NCI-H748 treated with DMSO at 0.1 percent for 48 hours (cell line): ENCODE results near the gene DCTPP1.

Source experiments
- DNase-seq: peaks from one replicate; lab custom pipeline; 2025; lab: John Stamatoyannopoulos, UW

The DCTPP1 gene

DNA sequence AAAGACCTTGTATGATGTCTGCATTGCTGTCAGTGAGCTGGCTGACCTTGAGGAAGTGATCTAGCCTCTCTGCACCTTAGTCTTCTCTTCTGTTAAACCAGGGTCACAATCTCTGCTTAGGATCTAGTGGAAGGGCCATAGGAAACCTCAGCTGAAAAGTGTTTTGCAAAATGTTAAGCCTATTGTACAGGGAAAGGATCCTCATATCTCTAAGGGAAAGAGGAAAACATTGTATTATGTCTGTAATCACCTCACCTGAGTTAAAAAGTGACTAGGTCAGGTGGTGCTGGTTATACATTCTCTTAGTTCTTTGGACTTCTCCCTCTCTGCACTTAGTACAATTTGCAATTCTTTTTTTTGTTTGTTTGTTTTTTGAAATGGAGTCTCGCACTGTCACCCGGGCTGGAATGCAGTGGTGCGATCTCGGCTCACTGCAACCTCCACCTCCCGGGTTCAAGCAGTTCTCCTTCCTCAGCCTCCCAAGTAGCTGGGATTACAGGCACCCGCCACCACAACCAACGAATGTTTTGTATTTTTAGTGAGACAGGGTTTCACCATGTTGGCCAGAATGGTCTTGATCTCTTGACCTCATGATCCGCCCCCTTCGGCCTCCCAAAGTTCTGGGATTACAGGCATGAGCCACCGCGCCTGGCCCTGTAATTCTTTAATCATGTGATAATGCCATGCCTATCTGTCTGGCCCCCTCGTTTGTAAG is 17.8 kb upstream of the DCTPP1 start:
- DNase-seq, result no peak

GRCh38 chr16:30446203-30446595 is 16.4 kb upstream of the DCTPP1 start:
- DNase-seq, result no peak

- peak; percentile 64 for DNase-seq
Measured at GRCh38 chr16:30445408-30446202, 15.8 kb upstream of the DCTPP1 start, which contains the start of gene SEPHS2. TSS of gene SEPHS2 (minus strand) at chr16:30445874. CDS start at chr16:30445727, 147 bp downstream.

DNA sequence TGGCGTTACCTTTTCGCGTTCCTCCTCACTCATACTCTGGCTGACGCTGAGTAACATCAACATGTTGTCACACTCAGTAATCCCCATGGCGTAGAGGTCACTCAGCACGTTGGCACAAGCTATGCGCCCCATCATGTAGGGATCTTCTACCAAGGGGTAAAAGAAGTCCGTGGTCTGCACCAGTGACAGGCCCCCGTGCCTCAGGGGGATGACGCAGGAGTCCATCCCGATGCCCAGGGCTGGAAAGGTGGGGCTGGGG is 15.2 kb upstream of the DCTPP1 start:
- DNase-seq, result no peak

GRCh38 chr16:30444231-30445148 is 14.7 kb upstream of the DCTPP1 start:
- DNase-seq, result no peak

- DNase-seq, result no peak
Measured at GRCh38 chr16:30443631-30444030, 13.8 kb upstream of the DCTPP1 start.

DNA sequence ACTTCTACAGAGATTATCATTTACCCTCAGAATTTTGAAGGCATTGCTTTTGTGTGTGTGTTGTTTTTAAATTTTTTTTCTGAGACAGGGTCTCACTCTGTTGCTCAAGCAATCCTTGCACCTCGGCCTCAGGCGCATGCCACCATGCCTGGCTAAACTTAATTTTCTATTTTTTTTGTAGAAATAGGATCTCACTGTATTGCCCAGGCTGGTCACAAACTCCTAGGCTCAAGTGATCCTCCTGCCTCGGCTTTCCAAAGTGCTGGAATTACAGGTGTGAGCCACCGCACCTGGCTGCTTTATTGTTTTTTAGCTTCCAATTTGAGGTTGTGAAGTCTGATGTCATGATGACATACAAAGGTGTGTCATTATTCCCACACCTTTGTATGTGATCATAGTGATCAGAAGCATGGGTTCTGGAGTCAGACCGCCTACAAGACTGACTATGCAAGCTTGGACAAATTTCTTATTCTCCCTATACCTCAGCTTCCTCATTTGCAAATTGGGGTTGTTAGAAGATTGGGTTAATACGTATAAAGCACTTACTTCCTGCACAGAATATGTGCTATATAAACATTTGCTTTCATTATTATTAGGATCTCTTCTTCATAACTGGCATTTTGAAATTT is 10.0 kb upstream of the DCTPP1 start:
- DNase-seq, result no peak

DNA sequence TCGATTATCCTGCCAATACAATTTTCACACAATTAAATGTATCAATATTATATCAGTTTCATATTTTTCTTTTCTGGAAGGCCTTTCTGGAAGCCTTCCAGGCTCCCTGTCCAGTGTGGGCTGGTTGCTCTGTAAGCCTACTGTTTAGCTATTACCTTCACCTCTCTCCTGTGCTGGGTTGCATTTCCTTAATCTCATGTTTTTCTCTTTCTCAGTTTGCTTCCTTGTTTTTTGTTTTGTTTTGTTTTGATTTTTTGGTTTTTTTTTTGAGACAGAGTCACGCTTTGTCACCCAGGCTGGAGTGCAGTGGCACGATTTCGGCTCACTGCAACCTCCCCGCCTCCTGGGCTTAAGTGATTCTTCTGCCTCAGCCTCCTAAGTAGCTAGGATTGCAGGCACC is 9.0 kb upstream of the DCTPP1 start:
- DNase-seq, result no peak

DNA sequence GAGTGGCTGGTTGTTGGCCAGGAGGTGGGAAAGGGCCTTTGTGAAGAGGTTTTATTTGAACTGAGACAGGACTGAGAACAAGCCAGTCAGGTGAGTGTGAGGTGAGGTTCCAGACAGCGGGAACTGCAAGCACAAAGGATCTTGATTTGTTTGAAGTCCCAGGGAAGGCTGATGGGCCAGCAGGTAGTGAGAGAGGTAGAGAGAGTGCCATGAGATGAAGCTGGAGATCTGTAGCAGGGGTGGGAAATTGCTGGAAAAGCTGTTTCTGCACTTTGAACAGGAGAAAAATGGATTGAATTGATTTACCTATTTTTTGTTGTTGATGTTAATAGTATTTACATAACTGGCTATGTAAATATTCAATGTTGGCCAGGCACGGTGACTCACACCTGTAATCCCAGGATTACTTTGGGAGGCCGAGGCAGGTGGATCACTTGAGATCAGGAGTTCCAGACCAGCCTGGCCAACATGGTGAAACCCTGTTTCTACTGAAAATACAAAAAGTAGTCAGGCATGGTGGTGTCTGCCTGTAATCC is 7.7 kb upstream of the DCTPP1 start:
- no peak for DNase-seq

DNA sequence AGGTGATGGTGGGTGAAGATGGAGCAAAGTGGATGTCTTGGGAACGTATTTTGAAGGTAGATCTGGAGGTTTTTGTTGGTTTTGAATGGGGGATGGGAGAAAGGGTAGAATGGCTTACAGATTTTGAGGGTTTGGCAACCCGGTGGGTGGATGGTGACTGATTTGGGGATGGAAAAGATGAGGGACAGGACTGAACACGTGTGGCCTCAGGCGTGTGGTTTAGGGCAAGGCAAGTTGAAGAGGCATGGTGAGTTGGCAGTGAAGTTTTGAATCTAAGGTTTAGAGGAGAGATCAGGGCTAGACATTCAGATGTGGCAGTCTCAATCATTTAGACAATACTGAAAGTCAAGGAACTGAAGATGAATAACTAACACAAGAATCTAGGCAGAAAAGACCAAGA is 5.0 kb upstream of the DCTPP1 start:
- no peak for DNase-seq

DNA sequence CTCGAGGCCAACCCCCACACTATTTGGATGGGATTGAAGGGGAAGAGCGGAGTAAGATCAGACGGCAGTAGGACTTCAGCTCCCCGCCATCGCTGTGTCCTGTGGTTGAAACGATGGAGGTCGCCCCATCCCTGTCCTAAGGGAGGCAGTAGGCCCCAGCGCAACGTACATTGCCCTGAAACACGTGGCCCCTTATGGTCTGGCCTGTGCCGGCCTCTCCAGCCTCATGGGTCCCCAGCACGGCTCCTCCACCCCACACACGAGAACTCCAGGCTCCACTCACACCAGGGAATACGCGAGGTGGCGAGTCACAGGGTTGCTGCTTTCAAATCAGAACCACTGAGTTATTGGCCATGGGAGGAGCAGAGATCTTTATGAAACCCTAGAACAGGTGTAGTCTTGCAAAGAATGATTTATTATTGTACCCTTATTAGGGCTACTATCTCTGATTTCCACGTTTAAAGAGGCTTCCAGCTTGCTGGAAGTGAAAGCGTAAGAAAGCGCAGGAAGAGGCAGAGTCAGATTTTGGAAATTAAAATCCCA is 669 bp upstream of the DCTPP1 start:
- DNase-seq, result no peak

- peak; percentile 33 for DNase-seq
Measured at GRCh38 chr16:30429418-30429677, 482 bp downstream of the DCTPP1 start.

GRCh38 chr16:30428055-30428454 is 1.8 kb downstream of the DCTPP1 start:
- no peak for DNase-seq

DNA sequence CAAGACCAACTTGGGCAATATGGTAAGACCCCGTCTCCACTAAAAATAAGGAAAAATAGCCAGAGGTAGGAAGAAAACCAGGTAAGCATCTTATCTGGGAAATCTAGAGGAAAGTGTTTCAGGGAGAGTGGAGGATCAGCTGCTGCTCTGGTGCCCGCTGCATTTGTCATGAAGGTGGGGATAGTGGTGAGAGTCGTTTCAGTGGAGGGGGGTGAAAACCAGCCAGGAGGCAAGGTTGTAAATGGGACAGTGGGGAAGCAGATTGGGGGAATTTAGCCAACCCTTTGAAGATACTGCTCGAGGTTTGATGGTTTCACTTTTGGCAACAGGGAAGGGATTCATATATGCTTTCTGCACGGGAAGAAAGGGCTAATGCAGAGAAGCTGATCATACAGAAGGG is 8.8 kb downstream of the DCTPP1 start:
- no peak for DNase-seq

- no peak for DNase-seq
Measured at GRCh38 chr16:30418350-30419181, 11.3 kb downstream of the DCTPP1 start.

GRCh38 chr16:30417529-30418349 is 12.1 kb downstream of the DCTPP1 start:
- DNase-seq, result peak; percentile 58

DNA sequence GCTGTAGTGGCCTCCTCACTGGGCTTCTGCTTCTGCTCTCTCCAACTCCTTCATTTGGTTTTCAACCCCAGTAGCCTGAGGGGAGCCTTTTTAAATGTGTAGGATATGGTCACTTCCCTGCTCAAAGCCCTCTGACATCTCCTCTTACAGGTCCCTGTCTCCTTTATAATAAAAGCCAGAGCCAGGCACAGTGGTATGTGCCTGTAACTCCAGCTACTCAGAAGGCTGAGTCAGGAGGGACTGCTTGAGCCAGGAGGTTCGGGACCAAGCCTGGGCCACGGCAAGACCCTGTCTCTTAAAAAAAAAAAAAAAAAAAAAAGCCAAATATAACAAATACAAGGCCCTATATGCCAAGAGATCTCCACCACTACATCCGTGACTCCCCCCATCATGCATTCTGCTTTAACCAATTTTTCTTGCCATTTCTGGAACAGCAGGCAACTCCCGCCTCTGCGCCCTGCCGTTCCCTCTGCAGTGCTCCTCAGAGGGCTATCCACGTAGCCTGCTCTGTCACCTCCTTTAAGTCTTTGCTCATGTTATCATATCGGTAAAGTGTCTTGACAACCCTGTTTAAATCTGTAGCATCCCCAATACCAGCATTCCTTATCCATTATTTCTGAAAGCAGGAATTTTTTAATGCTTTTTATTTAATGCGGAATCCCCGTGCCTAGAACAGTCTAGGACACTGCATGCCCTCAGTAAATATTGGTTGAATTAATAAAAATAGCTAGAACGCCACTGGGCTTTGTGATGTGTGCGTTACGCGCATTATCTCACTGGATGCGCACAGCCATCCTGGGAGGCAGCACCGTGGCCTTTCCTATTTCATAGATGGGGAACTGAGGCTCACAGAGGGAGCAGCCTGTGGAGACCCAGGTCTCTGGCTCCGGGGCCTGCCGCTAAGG is 13.0 kb downstream of the DCTPP1 start:
- no peak for DNase-seq

DNA sequence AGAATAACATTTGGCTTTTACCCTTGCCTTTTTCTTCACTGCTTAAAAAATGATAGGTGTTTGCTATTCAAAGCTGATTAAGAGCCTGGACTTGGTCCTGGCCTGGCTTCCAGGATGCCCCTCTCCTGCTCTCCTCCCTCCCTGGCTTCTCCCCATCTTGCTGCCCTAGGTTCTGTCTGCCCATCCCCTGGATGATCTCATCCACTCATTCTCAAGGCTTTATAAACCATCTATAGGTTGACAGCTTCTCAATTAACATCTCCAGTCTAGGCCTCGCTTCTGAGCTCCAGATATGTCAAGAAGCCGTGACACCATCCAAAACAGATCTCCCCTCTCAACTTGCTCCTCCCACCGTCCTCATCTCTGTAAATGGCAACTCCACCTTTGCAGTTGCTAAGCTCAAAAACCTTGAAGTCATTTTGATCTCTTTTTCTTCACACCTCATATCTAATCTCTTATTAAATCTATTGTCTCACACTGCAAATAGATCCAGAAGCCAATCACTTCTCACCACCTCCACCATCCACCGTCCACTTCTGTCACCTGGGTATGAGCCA is 13.7 kb downstream of the DCTPP1 start:
- DNase-seq, result no peak

DNA sequence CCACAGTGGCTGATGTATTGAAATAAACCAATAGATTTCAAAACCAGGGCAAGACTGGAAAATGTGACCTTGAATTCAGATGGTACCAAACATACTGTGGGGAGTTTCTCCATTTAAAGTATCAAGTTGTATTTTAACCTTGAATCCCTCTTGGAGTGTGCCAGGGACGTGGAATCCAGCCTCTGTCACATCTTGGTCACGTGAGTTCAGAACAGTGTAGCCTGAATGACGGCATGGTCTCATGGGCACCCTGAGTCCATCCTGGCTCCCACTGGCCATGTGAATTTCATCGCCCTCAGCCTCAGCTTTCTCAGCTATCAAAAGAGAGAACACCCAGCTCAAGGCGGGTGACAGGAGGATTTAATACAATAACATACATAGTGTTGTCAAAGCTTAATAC is 15.7 kb downstream of the DCTPP1 start:
- no peak for DNase-seq
